ENCODE measurements around the gene PIAS1.

Gene PIAS1

DNA sequence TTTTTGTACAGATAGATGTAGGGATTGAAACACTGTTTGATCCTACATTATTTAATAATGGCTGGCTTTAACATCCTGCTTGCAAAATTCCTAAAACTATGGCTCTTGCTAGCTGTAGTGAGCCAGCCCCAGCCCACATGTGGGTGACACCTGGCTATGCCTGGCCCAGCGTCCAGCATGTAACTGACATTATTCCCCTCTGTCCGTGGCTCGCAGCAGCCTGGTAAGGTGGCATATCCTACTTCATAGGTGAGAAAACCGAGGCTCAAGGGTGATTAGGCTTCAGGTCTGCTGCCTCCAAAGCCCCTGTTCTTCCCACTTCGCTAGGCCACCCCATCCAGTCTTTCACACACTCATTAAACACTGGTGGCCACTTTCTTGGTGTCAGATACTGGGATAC lies 149.4 kb downstream of the PIAS1 start:
- ATAC-seq (no peak), DNase-seq (ENCODE audit: low spot score in 2 of 2) (no peak)
- Mint-ChIP-seq H3K4me3 (no peak overlapping the region), H3K9me3 (no peaks in the 10 kb centered on the region), H3K4me1 (peaks cover 10% of the 10 kb centered on the region), H3K27ac (no peak overlapping the region), H3K36me3 (peaks cover 7% of the 10 kb centered on the region)

DNA sequence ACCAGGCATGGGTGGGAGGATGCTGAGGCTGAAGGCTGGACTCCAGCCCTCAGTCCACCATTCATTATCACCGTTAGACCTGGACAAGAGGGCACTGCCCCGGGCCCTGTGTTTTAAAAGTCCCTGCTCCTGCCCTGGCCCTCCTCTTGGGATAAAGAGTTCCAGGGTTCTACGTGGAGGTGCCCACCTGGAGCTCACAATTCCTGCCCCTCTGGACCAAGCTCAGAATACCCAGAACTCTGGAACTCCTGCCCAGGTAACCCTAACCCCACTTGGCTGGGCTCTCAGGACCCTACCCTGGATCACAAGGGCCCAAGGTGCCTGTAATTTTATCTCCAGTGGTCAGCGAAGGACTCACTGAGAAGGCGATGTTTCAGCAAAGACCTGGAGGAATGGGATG lies 149.8 kb downstream of the PIAS1 start:
- DNase-seq (ENCODE audit: low spot score in 2 of 2) (no peak), ATAC-seq (no peak)
- H3K4me1 Mint-ChIP-seq, result peaks cover 15% of the 10 kb centered on the region
- H3K9me3 Mint-ChIP-seq, result no peaks in the 10 kb centered on the region
- H3K36me3 Mint-ChIP-seq, result peaks cover 11% of the 10 kb centered on the region
- H3K4me3 Mint-ChIP-seq, result no peak overlapping the region
- H3K27ac Mint-ChIP-seq, result no peak overlapping the region

DNA sequence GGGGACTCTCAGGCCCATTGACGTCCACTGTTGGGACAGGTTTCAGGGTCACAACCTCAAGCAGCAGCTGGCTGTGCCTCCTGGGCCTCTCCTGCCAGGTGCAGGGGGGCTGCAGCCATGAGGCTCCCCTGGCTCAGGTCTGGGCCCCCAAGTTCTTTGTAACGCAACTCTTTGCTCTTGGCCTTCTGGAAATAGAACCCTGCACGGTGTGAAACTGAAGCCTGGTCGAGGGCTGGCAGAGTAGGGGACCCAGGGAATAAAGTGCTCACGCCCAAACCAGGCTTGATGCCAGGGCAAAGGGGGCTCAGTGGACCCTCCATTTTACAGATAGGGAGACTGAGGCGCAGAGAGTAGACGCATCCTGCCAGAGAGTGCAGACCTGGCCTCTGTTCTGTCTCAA lies 150.2 kb downstream of the PIAS1 start:
- DNase-seq (ENCODE audit: low spot score in 2 of 2), result no peak
- peaks cover 17% of the 10 kb centered on the region for H3K4me1 Mint-ChIP-seq
- ATAC-seq, result no peak
- peaks cover 11% of the 10 kb centered on the region for H3K36me3 Mint-ChIP-seq
- no peak overlapping the region for H3K4me3 Mint-ChIP-seq
- peak overlapping the region; percentile 68 for H3K27ac Mint-ChIP-seq
- no peaks in the 10 kb centered on the region for H3K9me3 Mint-ChIP-seq

DNA sequence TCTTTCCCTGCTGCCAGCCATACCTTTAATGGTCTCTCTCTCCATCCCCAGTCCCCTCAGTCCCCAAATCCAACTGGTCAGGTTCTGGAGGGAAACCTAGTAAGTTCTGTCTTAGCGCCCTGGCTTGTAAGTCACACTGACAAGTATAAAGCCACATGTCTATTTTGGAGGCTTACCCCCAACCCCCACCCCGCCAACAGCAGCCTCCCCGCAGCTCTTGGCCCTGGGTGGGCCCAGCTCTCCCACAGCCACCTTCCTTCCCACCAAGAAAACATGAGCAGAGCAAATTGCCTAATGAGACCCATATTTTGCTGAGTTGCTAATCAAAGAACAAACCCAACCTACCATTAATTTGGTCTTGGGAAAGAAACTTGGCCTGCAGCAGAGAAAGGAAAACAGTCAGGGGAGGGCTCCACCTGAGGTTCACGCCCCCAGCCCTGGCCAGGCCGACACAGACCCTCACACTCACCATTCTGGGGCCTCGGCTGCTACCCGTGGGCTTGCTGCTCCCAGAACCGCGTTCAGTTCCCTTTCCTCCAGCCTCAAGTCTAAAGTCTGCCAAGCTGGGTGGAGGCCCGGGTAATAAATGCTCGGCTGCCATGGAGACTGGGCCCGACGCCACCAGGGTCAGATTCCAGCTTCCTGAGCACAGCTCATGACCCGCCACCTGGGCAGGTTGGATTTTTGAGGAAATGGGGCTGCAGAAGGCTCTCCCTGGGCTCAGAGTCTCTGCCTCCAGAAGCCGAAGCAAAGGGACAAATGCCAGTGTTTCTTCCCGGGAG lies 150.9 kb downstream of the PIAS1 start, which contains the start of gene CALML4:
CALML4 (minus strand) TSS at position 557 of the 782 bp plus-strand sequence; CDS start at position 472, 85 bp downstream.
- Mint-ChIP-seq H3K9me3 (no peaks in the 10 kb centered on the region), H3K4me3 (peak within 1 kb of the TSS; percentile 63), H3K27ac (peak within 1 kb of the TSS; percentile 68), H3K36me3 (peaks cover 17% of the 10 kb centered on the region), H3K4me1 (peaks cover 22% of the 10 kb centered on the region)
- DNase-seq (ENCODE audit: low spot score in 2 of 2), result no peak
- ATAC-seq, result no peak

DNA sequence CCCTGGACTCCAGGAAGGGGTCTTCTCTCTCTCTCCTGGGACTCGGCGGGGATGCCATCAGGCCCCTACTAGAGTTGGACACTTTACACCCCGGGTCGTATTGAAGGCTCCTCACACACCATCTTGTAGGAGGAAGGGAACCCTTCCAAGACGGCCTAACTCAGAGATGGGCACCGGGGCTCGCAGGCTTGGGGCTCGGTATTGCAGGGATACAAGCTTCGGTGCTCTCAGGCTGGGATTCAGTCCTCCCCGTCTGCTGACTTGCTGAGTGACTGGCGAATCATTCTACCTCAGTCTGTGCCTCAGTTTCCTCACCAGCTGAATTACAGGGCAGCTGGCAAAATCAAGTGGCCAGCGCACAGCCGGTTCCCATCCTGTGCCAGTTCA lies 151.4 kb downstream of the PIAS1 start:
- DNase-seq (ENCODE audit: low spot score in 2 of 2), result no peak
- H3K27ac Mint-ChIP-seq, result peak overlapping the region; percentile 29
- H3K36me3 Mint-ChIP-seq, result peaks cover 20% of the 10 kb centered on the region
- H3K4me1 Mint-ChIP-seq, result peaks cover 27% of the 10 kb centered on the region
- ATAC-seq, result no peak
- peak overlapping the region; percentile 63 for H3K4me3 Mint-ChIP-seq
- no peaks in the 10 kb centered on the region for H3K9me3 Mint-ChIP-seq

DNA sequence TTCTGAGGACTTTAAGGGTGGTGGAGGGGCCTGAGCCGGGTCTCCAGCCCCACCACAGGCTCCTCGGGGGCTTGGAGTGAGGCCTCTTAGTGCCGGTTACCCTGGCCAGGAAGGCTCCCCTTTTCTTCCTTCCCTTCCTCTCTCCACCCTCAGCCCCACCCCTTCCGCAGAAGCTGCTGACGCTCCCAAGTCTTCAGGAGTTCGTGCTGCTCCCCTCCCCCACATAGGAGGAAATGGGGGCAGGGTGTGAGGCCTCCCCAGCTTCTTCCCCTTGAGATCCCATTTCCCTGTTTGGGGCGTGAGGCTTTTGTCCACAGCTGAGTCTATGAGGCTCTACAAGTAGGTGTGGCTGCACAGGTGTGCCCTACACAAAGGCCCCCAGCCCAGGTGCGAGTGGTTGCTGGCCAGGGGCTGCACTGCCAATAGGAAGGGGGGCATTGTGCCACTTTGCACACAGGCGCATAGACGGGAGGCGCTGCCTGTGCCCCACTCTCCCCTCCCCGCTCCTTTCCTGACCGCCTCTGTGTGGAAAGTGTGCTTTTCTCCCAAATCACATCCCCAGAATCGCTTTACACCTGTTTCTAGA lies 151.9 kb downstream of the PIAS1 start:
- Mint-ChIP-seq H3K4me1 (peaks cover 27% of the 10 kb centered on the region), H3K27ac (peak overlapping the region; percentile 29), H3K9me3 (no peaks in the 10 kb centered on the region), H3K4me3 (peak overlapping the region; percentile 63), H3K36me3 (peaks cover 20% of the 10 kb centered on the region)
- ATAC-seq, result no peak
- DNase-seq (ENCODE audit: low spot score in 2 of 2), result no peak

DNA sequence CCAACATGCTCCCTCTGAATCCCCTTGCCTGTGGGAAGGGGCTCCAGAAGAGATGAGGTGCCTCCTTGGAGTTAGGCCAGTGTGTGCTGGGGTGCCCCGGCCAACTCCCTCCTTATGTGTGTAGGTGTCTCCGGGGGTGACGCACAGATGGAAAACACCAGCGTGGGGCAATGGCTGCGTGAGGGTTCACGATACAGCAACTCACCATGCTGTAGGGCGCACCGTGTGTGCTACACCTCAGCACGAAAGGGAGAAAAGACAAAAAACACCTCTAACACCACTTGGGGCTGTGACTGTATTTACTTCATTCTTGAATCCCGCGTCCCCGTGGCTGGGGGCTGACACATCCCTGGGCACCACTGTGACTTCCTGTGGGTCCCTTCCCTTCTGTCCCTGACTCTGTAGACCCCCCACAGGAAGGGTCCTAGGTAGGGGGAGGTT lies 152.6 kb downstream of the PIAS1 start:
- DNase-seq (ENCODE audit: low spot score in 2 of 2), result no peak
- ATAC-seq, result peak; percentile 8
- Mint-ChIP-seq H3K9me3 (no peaks in the 10 kb centered on the region), H3K27ac (peak overlapping the region; percentile 91), H3K36me3 (peaks cover 20% of the 10 kb centered on the region), H3K4me1 (peaks cover 27% of the 10 kb centered on the region), H3K4me3 (peak overlapping the region; percentile 63)

DNA sequence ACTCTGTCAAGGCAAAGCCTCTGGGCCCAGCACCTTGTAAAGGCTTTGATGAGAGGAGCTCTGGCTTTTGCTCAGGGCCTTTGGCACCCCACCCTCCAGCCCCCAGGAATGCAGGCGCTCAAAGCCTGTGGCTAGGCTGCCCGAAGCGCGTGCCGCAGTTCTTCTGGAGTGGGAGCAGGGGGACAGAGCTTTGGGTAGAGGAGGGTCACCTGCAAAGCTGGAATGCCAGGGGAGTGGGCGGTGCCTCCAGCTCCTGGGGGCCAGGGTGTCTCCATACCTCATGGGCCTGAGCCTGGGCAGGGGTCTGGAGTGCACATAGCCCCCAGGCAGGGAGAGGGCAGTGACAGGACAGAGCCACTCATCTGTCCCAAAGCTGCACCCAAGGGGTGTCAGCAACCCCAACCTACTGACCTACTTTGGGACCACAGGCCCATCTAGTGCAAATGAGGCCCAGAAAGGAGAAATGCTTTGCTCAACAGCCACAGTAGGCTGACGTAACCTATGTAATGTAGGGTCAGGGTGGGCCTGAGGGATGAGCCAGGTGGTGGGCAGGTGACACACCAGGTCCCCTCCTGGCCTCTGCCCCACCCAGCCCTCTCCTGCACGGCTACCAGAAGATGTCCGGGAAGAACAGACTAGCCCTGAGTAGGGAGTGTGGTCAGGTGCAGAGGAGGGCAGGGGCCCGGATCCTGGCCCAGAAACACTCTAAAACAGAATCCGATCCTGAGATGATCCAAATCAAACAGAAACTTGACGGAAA lies 153.2 kb downstream of the PIAS1 start:
- Mint-ChIP-seq H3K27ac (peak overlapping the region; percentile 91), H3K4me3 (peak overlapping the region; percentile 63), H3K4me1 (peaks cover 27% of the 10 kb centered on the region), H3K9me3 (no peaks in the 10 kb centered on the region), H3K36me3 (peaks cover 20% of the 10 kb centered on the region)
- ATAC-seq, result peak; percentile 39
- no peak for DNase-seq (ENCODE audit: low spot score in 2 of 2)

DNA sequence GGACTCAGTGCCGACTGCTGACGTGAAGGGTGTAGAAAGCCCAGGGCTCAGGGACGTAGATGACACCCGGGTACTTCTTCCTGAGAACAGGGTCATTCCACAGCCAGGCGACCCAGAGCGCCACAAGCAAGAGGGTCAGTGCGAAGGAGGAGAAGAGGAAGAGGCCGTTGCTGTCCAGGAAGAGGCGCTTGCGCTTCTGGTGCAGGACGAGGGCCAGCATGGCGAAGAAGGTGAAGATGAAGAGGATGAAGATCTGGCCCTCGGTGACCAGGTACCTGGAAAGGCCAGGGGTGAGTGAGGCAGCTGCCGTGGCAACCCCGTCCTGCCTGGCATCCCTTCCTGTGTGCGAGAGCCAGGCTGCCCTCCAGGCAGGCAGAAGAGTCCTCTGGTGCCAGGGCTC lies 154.0 kb downstream of the PIAS1 start:
- Mint-ChIP-seq H3K4me3 (peak overlapping the region; percentile 63), H3K4me1 (peaks cover 27% of the 10 kb centered on the region), H3K27ac (peak overlapping the region; percentile 91), H3K9me3 (no peaks in the 10 kb centered on the region), H3K36me3 (peaks cover 20% of the 10 kb centered on the region)
- DNase-seq (ENCODE audit: low spot score in 2 of 2) (no peak), ATAC-seq (no peak)

DNA sequence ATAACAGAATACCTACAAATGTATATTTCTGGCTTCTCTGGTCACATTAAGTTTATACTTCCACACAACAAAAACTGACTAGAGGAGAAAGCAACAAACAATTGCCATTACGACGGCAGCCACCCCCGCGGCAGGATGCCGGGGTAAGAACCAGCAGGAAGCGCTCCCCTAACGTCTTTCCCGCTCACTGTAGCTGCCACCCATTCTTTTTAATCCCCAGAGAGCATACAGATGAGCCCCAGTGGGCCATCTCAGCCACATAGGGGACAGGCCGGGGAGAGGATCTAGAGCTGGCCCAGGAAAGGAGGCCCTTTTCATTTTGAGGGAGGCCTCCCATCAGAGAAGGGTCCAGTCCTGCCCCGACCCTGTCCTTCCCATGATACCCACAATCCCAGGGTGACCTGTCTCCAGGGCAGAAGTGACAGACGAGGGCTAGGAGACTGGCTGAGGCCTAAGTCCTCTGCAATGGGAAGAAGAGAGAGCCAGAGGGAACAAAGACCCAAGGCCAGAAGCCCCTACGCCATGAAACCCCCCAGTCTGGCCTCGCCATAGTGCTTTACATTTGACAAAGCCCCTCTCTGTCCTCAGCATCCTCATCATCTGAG lies 154.6 kb downstream of the PIAS1 start:
- Mint-ChIP-seq H3K4me1 (peaks cover 28% of the 10 kb centered on the region), H3K36me3 (peaks cover 20% of the 10 kb centered on the region)

DNA sequence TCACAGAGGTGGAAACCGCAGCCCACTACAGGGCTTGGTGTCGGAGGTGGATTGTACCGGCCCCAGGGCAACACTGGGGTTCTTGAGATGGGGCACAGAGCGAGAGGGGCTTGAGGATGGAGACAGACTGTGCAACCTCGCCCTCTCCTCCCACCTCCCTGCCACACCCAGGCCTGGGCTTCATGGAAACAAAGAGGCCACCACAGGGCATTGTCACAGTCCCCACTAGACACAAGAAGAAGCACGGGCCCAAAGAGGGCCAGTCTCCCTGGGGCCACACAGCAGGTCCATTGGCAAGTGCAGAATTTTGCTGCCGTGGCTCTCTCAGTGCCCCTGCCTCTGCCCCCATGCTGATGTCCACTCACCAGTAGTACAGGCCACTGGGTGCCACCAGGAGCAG lies 155.2 kb downstream of the PIAS1 start:
- Mint-ChIP-seq H3K9me3 (no peaks in the 10 kb centered on the region), H3K27ac (peak overlapping the region; percentile 91), H3K4me3 (peak overlapping the region; percentile 63), H3K4me1 (peaks cover 32% of the 10 kb centered on the region), H3K36me3 (peaks cover 20% of the 10 kb centered on the region)
- ATAC-seq, result no peak
- no peak for DNase-seq (ENCODE audit: low spot score in 2 of 2)

More for the DNA sequence above, 154.6 kb downstream of the PIAS1 start:
- peak overlapping the region; percentile 63 for H3K4me3 Mint-ChIP-seq
- no peak for DNase-seq (ENCODE audit: low spot score in 2 of 2)
- H3K27ac Mint-ChIP-seq, result peak overlapping the region; percentile 91
- ATAC-seq, result no peak
- no peaks in the 10 kb centered on the region for H3K9me3 Mint-ChIP-seq

DNA sequence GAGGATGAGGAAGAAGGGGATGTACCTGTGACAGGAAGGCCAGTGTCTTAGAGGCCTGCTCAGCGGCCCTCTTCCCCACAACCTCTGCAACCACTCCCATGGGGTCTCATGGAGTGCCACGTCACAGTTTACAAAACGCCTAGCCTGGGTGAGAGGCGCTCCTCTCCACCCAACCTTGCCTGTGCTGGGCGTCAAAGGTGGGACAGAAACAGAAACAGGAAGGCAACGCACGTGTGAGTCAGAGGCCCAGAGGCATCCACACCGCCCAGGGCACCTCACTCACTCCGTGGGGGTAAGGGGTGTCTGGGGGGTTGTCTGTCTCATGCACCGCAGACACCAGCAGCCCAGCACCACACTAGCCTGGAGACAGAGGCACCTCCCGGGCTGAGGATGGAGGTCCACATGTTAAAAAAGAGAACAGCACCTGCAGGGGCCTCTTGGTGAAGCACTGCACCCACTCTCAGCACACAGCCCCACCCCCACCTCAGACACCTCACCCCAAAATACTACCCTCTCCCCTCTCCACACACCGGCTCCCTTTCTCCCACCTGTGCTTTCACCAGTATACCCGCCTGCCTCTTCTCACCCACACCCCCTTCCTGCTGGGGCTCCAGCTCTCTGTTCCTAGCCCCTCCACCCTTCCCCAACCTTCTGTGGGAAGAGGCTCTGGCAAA lies 155.8 kb downstream of the PIAS1 start:
- Mint-ChIP-seq H3K36me3 (peaks cover 20% of the 10 kb centered on the region), H3K4me1 (peaks cover 32% of the 10 kb centered on the region), H3K9me3 (no peaks in the 10 kb centered on the region), H3K27ac (peak overlapping the region; percentile 91), H3K4me3 (peak overlapping the region; percentile 63)
- DNase-seq (ENCODE audit: low spot score in 2 of 2) (no peak), ATAC-seq (peak; percentile 79)

DNA sequence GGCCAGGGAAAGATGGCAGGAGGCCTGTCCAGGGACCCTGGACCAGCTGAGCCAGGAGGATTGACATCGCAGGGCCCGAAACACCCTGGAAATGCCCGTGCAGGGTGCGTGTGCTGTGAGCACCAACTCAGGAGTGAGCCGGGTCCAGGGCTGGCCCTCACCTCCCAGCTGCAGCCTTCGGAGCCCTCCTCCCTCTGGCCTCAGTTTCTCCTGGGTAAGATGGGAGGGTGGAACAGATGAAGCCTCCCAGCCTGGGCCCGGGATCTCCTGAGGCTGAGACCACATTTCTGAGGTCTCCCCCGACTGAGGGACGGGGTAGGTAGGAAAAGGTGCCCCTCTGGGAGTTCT lies 156.3 kb downstream of the PIAS1 start:
- DNase-seq (ENCODE audit: low spot score in 2 of 2) (no peak), ATAC-seq (no peak)
- H3K27ac Mint-ChIP-seq, result peak overlapping the region; percentile 91
- no peaks in the 10 kb centered on the region for H3K9me3 Mint-ChIP-seq
- peak overlapping the region; percentile 63 for H3K4me3 Mint-ChIP-seq
- H3K36me3 Mint-ChIP-seq, result peaks cover 20% of the 10 kb centered on the region
- peaks cover 32% of the 10 kb centered on the region for H3K4me1 Mint-ChIP-seq

DNA sequence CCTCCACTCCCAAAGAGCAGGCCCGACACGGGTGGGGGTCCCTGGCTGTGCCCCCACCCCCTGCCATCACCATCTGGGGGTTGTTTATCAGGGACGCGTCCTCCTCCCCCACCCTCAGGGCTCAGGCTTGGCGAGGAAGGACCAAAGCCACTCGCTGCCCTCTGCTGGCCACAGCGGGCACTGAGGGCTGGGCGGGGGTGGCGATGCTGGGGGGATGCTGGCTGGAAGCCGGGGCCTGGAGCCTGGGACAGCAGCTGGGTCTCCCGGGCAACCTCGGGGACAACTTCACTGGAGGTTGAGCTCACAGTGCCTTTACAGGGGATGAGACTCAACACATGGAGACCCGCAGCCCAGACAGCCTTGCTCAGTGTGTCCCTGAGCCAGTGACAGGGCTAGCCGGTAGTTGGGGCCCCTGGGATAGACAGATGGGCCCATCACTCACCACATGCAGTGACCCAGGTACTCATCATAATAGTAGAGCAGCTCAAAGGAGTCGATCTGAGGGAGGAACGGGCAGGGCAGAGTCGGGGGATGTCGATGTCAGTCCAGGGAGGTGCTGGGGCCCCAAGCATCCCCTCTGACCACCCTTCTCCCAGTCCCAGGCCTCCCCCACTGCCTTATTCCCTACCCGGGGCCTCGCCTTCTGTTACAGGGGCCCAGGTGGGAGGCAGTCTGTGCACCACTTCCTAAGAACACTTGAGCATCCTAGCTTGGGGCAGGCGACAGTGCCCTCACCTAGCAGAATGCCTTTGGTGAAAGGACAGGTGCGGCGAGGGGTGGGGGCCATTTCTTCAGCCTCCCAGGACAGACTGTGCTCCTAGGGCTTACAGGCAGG lies 156.9 kb downstream of the PIAS1 start:
- Mint-ChIP-seq H3K27ac (no peak overlapping the region), H3K4me1 (peaks cover 32% of the 10 kb centered on the region), H3K9me3 (no peaks in the 10 kb centered on the region), H3K4me3 (no peak overlapping the region), H3K36me3 (peaks cover 20% of the 10 kb centered on the region)
- ATAC-seq (peak; percentile 42), DNase-seq (ENCODE audit: low spot score in 2 of 2) (peak; percentile 57 to 75)
